ENCODE measurements around the gene CYP26A1.

DNA sequence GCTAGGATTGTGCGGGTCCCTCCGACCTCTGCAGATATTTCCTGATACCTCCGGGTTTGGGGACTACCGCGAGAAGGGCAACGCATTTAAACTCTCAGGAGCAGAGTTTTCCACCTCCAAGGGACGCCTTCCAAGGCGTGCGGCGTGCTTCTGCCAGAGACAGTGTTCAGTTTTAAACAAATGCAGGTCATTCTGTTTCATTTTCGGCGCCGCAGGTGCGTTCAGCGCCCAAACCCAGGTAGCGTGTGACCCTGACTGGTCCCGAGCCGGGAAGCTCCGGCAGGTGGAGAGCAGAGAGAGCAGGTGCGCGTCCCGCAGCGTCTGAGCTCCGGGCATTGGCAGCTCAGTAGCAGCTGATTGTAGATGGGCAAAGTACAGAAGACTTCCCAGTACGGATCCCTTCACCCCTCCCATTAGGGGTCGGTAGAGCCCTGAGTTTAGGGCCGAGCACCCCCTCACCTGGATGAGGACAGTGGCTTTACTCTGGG is 1.4 kb upstream of the CYP26A1 start:
- TF ChIP-seq CTCF (IDR thresholded peaks at IDR 0.05): no peak
- no peak for TF ChIP-seq POLR2A (IDR thresholded peaks at IDR 0.05)
